Liver (tissue), 3 donors: ENCODE results near the gene DIO3.

ENCODE experiments used
- ATF3 ChIP-seq: IDR thresholded peaks from 2 replicates; pipeline ENCODE4 v1.6.1; 2016; ENCODE audit warnings: antibody characterized with exemption
- CTCF ChIP-seq: fragments of 150-350 bp; IDR thresholded peaks from 2 replicates; pipeline ENCODE4 v1.5.1; 2017; ENCODE audit warnings: improper control_type of control experiment, low read depth, low read length; ENCODE audit not compliant: missing input control
- EGR1 ChIP-seq, 2 donors: IDR thresholded peaks; 2 replicates each; pipeline ENCODE4 v1.6.1; 2016 to 2018; ENCODE audit warnings: antibody characterized with exemption in 2 of 2, low read depth in 2 of 2
- JUND ChIP-seq, 2 donors: IDR thresholded peaks; 2 replicates each; pipeline ENCODE4 v1.6.1; 2016; ENCODE audit warnings: antibody characterized with exemption in 2 of 2
- MAX ChIP-seq: IDR thresholded peaks from 2 replicates; pipeline ENCODE4 v1.6.1; 2016; ENCODE audit warnings: antibody characterized with exemption
- NR2F2 ChIP-seq: IDR thresholded peaks from 2 replicates; pipeline ENCODE4 v1.6.1; 2016; ENCODE audit warnings: antibody characterized with exemption
- RAD21 ChIP-seq, 2 donors: IDR thresholded peaks; 2 replicates each; pipeline ENCODE4 v1.6.1; 2016; ENCODE audit warnings: antibody characterized with exemption in 2 of 2, mild to moderate bottlenecking in 2 of 2
- REST ChIP-seq: IDR thresholded peaks from 2 replicates; pipeline ENCODE4 v1.6.1; 2016; ENCODE audit warnings: antibody characterized with exemption, mild to moderate bottlenecking
- RXRA ChIP-seq, 2 donors: IDR thresholded peaks; 2 replicates each; pipeline ENCODE4 v1.6.1; 2017 to 2018; ENCODE audit warnings: antibody characterized with exemption in 2 of 2, mild to moderate bottlenecking in 1 of 2
- SP1 ChIP-seq: IDR thresholded peaks from 2 replicates; pipeline ENCODE4 v1.6.1; 2018; ENCODE audit warnings: antibody characterized with exemption, mild to moderate bottlenecking
- TAF1 ChIP-seq: conservative IDR thresholded peaks from 2 replicates; pipeline ENCODE4 v1.6.1; 2016; ENCODE audit warnings: antibody characterized with exemption, mild to moderate bottlenecking
- ZBTB33 ChIP-seq: IDR thresholded peaks from 2 replicates; pipeline ENCODE4 v1.6.1; 2016; ENCODE audit warnings: antibody characterized with exemption
- donor health status: healthy.
- donor health status: healthy.

GRCh38 chr14:101563654-101564443 is 2.6 kb downstream of the DIO3 start:
- no peak for TF ChIP-seq RXRA (IDR thresholded peaks at IDR 0.05)
- no peak for TF ChIP-seq NR2F2
- TF ChIP-seq ATF3 = no peak
- TF ChIP-seq CTCF = no peak
- TF ChIP-seq RAD21 (IDR thresholded peaks at IDR 0.05) = no peak
- TF ChIP-seq REST = no peak
- no peak for TF ChIP-seq MAX
- no peak for TF ChIP-seq EGR1 (IDR thresholded peaks at IDR 0.05; ENCODE audit: low read depth in 2 of 2)
- no peak for TF ChIP-seq SP1
- TF ChIP-seq JUND (IDR thresholded peaks at IDR 0.05) = no peak
- no peak for TF ChIP-seq TAF1
- TF ChIP-seq ZBTB33 = no peak
